ENCODE measurements around the gene DNAH2.

Gene DNAH2

GRCh38 chr17:7703584-7704479, 13.7 kb upstream of the DNAH2 start:
- peak; percentile 64 to 66 for DNase-seq

DNA sequence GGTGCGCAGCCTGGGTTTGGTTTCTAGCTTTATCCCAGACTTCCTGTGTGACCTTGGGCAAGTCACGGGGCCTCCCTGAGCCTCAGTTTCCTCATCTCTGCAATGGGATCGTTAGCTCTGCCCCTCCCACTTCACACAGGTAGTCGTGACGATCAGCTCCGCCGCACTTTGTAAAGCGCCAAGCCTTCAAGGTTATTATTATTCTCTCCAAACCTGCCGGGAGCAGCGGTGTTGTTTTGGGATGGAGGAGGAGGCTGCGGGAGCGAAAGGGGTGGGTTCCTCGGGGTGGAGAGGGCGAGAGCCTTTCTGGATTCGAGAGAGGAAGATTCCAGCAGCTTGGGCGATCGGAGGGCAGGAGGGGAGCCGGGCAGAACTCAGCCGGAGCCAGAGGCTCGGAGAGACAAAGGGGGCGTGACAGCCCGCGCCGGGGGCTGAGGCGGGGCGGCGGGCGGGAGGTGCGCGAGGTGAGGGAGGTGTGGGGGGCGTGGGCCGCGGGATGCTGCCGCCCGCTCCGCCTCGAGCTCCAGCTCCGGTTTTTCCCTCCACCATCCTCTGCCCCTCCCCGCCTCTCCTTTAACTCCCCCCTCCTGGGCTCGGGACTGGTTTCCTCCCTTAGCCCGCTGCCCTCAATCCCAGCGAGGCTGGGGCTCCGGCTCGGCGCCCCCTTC, 12.8 kb upstream of the DNAH2 start, which contains the start of gene EFNB3:
Gene EFNB3, plus strand, starts transcription at position 602 of the 668 bp plus-strand sequence. CDS start 397 bp downstream, outside the sequence.
- DNase-seq: peak; percentile 41 to 55

- no peak for DNase-seq
Observed at GRCh38 chr17:7705269-7706255, 12.0 kb upstream of the DNAH2 start.

DNA sequence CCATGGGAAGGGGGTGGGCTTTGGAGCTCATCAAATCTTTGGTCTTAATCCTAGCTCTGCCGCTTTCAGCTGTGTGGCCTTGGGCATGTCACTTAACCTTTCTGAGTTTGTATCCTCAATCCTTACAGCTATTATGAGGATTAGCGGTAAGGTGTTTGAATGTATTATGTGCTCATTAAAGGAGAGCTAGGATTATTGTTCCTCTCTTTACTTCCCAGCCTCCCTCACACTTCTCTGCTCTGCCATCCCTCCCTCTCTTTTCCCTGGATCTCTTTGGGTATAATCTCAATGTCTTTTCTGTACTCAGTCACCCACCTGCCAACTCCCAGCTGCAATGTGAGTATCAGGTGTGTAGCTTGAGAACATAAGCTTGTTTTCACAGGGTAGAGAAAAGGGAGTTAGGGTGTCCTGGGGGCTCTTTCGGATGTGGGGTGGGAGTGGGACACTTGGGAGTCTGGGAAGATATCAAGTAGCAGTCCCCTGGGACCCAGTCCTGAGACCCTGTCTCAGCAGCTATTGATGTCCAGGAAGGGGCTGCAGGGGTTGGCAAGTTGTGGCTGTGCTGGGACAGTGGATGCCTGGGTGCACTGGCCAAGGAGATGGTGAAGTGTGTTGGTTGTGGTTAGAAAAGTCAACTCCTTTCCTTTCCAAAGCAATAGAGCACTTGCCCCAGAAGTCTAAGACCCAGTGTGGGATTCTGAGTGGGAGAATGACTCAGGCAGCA, 10.8 kb upstream of the DNAH2 start:
- no peak for DNase-seq

DNA sequence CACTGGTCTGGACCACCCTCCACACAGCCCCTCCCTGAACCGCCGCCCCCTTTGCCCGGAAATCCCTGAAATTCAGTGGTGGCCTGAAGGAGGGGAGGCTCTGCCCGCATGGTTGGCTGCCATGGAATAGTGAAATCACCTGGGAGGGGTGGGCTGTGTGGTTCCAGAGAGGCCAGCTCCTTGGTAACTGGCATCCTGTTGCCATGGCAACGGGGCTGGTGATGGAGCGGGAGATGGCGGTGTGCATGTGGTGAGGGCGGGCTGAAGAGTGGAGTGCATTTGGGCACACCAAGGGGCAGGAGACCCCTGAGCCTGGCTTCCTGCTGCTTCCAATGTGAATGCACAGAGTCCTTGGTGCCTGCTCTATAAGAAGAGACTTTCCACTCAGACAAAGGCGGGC, 10.1 kb upstream of the DNAH2 start:
- no peak for DNase-seq

- no peak for DNase-seq
Observed at GRCh38 chr17:7707858-7708750, 9.4 kb upstream of the DNAH2 start.

DNA sequence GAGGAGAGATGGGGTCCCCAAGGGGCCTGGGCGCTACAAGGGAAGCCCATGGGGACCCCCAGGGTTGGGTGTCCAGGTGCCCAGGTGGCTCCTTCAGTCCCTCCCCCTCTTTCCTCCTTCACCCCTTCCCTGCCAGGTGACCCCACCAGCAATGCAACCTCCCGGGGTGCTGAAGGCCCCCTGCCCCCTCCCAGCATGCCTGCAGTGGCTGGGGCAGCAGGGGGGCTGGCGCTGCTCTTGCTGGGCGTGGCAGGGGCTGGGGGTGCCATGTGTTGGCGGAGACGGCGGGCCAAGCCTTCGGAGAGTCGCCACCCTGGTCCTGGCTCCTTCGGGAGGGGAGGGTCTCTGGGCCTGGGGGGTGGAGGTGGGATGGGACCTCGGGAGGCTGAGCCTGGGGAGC, 8.5 kb upstream of the DNAH2 start:
- DNase-seq: no peak

- no peak for DNase-seq
Observed at GRCh38 chr17:7710301-7710700, 7.2 kb upstream of the DNAH2 start.

GRCh38 chr17:7711051-7711755, 6.3 kb upstream of the DNAH2 start:
- DNase-seq: no peak

- no peak for DNase-seq
Observed at GRCh38 chr17:7712111-7712771, 5.3 kb upstream of the DNAH2 start.

- no peak for DNase-seq
Observed at GRCh38 chr17:7713782-7714181, 3.8 kb upstream of the DNAH2 start.

DNA sequence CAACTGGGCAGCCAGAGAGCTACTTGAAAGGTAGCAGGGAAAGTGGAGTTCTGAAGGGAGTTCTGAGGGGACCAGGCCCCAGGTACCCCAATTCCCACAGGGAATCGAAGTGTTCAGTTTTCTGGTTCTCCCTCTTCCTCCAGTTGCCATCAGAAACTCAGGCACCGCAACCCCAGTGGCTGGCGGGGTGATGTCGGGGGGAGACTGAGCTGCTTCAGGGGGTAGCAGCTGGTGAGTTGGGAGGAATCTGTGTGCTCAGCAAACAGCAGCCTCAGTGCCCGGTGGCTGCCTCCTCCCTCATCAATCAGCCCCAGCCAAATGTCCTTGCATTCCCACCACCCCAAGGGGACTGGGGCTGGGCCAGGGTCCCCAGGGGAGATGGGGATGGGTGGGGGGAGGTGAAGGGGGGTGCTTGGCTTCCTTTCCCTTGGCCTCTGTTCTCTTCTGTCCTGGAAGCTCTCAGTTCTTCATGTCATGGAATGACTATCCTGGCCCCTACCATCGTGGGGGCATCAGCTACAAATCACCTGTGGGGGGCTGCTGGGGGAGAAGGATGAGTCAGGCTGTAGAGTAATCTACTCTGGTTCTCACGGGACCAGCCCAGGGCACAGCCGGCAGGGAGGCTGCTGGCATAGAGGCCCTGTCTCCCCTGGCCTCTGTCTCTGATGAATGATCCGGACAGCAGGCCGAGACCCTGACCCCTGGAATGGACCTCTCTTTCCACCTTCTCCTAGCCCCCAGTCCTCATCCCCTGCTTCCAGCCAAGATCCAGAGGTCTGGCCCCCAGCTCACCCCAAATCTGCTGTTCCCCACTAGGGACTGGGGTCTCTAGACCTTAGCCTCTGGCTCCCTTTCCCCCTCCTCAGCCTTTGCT, 2.6 kb upstream of the DNAH2 start:
- no peak for DNase-seq

GRCh38 chr17:7715936-7716886, 1.3 kb upstream of the DNAH2 start:
- no peak for DNase-seq

DNA sequence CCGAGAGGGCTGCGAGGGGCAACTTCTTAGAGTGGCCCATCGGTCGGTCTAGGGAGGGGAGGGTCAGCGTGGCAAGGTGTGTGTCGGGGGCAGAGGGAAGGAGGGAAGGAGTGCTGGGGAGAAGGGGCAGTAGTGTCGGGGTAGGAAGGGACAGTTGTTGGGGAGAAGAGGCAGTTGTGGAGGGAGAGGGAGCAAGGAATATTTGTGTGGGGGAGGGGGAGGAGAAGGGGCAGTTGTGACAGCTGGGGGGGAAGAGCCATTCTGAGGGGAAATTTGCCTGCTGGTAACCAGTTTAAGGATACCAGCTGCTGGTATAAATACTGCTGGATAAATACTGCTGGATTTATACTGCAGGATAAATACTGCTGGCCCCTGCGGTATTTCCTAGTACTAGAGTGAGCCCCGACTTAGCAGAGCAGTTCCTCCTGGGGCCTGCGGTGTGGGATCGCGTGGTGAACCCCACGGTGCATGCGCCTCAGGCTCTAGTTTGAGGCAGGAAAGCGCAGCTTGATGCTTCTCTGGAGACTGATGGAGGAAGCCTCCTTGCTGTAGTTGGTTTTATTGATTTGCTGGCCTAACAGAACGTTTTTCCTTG, 309 bp downstream of the DNAH2 start:
- DNase-seq: no peak

GRCh38 chr17:7719661-7720060, 2.1 kb downstream of the DNAH2 start:
- no peak for DNase-seq

GRCh38 chr17:7720125-7720524, 2.6 kb downstream of the DNAH2 start:
- DNase-seq: no peak

GRCh38 chr17:7721612-7722011, 4.1 kb downstream of the DNAH2 start:
- no peak for DNase-seq

Measured in NCI-H1930 (cell line).